ENCODE results near the gene TNFRSF21. TPM values are rescaled to one million over a fixed set of nuclear protein-coding genes. Genes with fewer than 3 reads are reported as not detected.
A peak's percentile ranks its signal among the peaks of the same experiment; 100 is the strongest.
"Not testable (repeated sequence)": the region's sequence is repeated elsewhere in the genome, so short reads cannot be mapped to it uniquely, and the experiment has no call there.

Gene TNFRSF21
- total and polyA plus RNA-seq, 5 donors = 4.5 to 9.1 (median 5.6) TPM

DNA sequence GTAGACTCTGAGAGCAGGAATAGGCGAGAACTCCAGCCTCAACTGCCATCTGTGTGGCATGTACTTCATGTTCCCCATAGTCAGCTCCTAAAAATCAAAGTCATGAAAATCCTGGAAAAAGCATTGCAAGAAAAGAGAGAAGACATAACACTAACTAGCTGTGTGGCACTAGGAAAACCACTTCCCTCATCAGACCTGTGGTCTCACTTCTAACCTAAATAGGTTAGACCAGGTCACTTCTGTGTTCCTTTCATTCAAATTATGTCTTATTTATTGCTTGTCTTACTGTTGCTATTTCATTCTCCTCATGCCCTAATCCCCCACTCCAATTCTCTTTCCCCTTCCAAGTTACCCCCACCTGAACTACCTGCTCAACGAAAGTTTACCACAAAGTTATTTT, 70.2 kb downstream of the TNFRSF21 start:
- intact Hi-C loops (cut with DNase I) = loop anchor here in 1 of 4 donors (5.0 kb wide), 1 partner anchor 142 kb away; no protein-coding TSS in a partner anchor
- H3K27me3 ChIP-seq (ENCODE audit: control insufficient read depth, insufficient read depth) = no peaks in the 10 kb centered on the region
- H3K4me3 ChIP-seq (ENCODE audit: low read length) = no peak overlapping the region
- no peaks in the 10 kb centered on the region for H3K9me3 ChIP-seq (ENCODE audit: control insufficient read depth, low read length)
- WGBS = 89% methylated on average over 2 of the region's 2 CpGs
- H3K27ac ChIP-seq (ENCODE audit: low read length) = no peak overlapping the region
- peaks cover 3% of the 10 kb centered on the region for H3K4me1 ChIP-seq (ENCODE audit: control insufficient read depth, insufficient read depth, low read length)
- DNase-seq (no peak), ATAC-seq (no peak)

DNA sequence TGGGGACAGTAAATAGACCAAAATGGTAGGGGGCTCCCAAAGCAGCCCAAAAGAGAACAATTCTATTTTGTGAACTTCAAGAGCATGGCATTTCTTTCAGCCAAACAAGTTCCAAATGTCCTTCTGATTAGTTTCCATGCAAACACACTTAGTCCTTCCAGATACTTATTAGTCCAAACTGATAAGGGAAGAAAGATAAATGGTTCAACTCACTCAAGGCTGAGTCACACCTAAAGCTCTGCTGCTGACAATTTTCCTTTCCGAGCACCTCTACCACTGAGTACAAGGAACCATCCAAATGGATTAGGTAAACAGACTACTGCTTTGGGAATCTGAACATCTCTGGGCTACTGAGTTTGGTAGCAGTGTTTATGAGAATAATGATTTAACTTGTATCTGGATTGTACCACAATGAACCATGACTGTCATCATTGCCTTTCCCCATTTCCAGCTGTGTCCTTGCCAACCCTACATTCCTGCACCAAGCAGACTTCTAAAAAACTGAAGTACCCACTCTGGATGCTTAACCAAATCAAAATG, 71.2 kb downstream of the TNFRSF21 start:
- no peaks in the 10 kb centered on the region for H3K9me3 ChIP-seq (ENCODE audit: control insufficient read depth, low read length)
- ATAC-seq (no peak), DNase-seq (no peak)
- no peak overlapping the region for H3K4me3 ChIP-seq (ENCODE audit: low read length)
- 66% methylated on average over 1 of the region's 1 CpG for WGBS
- H3K27ac ChIP-seq (ENCODE audit: low read length) = no peak overlapping the region
- H3K27me3 ChIP-seq (ENCODE audit: control insufficient read depth, insufficient read depth) = no peaks in the 10 kb centered on the region
- H3K4me1 ChIP-seq (ENCODE audit: control insufficient read depth, insufficient read depth, low read length) = peaks cover 3% of the 10 kb centered on the region
- intact Hi-C loops (cut with DNase I) = loop anchor here in 1 of 4 donors (5.0 kb wide), 1 partner anchor 141 kb away; no protein-coding TSS in a partner anchor

DNA sequence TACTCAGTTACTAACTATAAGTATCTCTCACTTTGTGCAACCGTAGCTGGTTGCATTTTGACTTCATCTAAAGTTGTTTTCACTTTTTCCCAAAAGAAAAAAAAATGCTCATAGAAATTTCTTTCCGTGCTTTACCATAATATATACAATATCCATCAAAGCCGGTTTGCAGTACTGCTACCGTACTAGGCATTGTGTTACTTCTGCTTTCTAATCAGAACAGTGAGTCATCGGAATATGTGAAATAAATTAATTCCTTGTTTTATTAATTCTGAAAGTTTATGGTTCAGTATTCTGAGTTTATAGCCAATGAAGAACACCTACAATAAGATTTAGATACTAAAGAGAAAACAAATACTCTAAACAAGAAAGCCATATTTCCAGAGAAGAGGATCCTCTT, 72.5 kb downstream of the TNFRSF21 start:
- Histone ChIP-seq H3K27ac (ENCODE audit: low read length) (no peak overlapping the region), H3K27me3 (ENCODE audit: control insufficient read depth, insufficient read depth) (no peaks in the 10 kb centered on the region), H3K4me3 (ENCODE audit: low read length) (no peak overlapping the region), H3K4me1 (ENCODE audit: control insufficient read depth, insufficient read depth, low read length) (peaks cover 3% of the 10 kb centered on the region), H3K9me3 (ENCODE audit: control insufficient read depth, low read length) (no peaks in the 10 kb centered on the region)
- no peak for DNase-seq
- WGBS = 89% methylated on average over 5 of the region's 5 CpGs
- no peak for ATAC-seq
- intact Hi-C loops (cut with DNase I) = loop anchor here in 1 of 4 donors (5.0 kb wide), 1 partner anchor 140 kb away; no protein-coding TSS in a partner anchor

GRCh38 chr6:47235964-47236760, 73.5 kb downstream of the TNFRSF21 start:
- intact Hi-C loops (cut with DNase I) = loop anchor here in 1 of 4 donors (5.0 kb wide), 1 partner anchor 139 kb away; no protein-coding TSS in a partner anchor
- H3K9me3 ChIP-seq (ENCODE audit: control insufficient read depth, low read length) = no peaks in the 10 kb centered on the region
- H3K4me3 ChIP-seq (ENCODE audit: low read length) = no peak overlapping the region
- DNase-seq (peak in 2 of 3 donors; percentile 46 to 62), ATAC-seq (peak; percentile 59 to 82)
- H3K4me1 ChIP-seq (ENCODE audit: control insufficient read depth, insufficient read depth, low read length) = peaks cover 3% of the 10 kb centered on the region
- no peak overlapping the region for H3K27ac ChIP-seq (ENCODE audit: low read length)
- WGBS = 53% methylated on average over 8 of the region's 8 CpGs
- H3K27me3 ChIP-seq (ENCODE audit: control insufficient read depth, insufficient read depth) = no peaks in the 10 kb centered on the region

DNA sequence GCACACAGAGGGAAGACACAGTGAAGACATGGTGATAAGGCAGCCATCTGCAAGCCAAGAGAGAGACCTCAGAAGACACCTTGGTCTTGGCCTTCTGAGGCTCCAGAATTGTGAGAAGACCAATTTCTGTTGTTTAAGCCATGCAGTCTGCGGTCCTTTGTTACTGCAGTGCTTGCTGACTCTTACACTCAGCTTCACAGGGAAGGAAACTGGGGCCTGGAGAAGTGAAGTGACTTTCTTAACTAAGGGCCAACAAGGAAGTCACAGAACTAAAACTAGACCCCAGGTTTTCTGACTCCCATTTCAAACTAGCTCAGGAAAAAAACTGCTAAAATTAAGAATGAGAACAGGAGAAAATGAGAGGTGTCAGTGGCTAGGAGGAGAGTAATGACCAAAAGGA, 74.3 kb downstream of the TNFRSF21 start:
- H3K4me3 ChIP-seq (ENCODE audit: low read length) = no peak overlapping the region
- no peaks in the 10 kb centered on the region for H3K27me3 ChIP-seq (ENCODE audit: control insufficient read depth, insufficient read depth)
- 95% methylated on average over 1 of the region's 1 CpG for WGBS
- ATAC-seq (no peak), DNase-seq (no peak)
- no peak overlapping the region for H3K27ac ChIP-seq (ENCODE audit: low read length)
- H3K4me1 ChIP-seq (ENCODE audit: control insufficient read depth, insufficient read depth, low read length) = peaks cover 3% of the 10 kb centered on the region
- intact Hi-C loops (cut with DNase I) = loop anchor here in 1 of 4 donors (5.0 kb wide), 1 partner anchor 138 kb away; no protein-coding TSS in a partner anchor
- H3K9me3 ChIP-seq (ENCODE audit: control insufficient read depth, low read length) = no peaks in the 10 kb centered on the region

GRCh38 chr6:47234266-47234933, 75.3 kb downstream of the TNFRSF21 start:
- DNase-seq (no peak), ATAC-seq (no peak)
- H3K27me3 ChIP-seq (ENCODE audit: control insufficient read depth, insufficient read depth) = no peaks in the 10 kb centered on the region
- H3K4me1 ChIP-seq (ENCODE audit: control insufficient read depth, insufficient read depth, low read length) = peaks cover 3% of the 10 kb centered on the region
- no peaks in the 10 kb centered on the region for H3K9me3 ChIP-seq (ENCODE audit: control insufficient read depth, low read length)
- WGBS = 96% methylated on average over 30 of the region's 30 CpGs
- H3K4me3 ChIP-seq (ENCODE audit: low read length) = no peak overlapping the region
- H3K27ac ChIP-seq (ENCODE audit: low read length) = no peak overlapping the region
- intact Hi-C loops (cut with DNase I) = no loop called here

- H3K4me3 ChIP-seq (ENCODE audit: low read length) = no peak overlapping the region
- H3K27ac ChIP-seq (ENCODE audit: low read length) = no peak overlapping the region
- DNase-seq (no peak), ATAC-seq (no peak)
- H3K4me1 ChIP-seq (ENCODE audit: control insufficient read depth, insufficient read depth, low read length) = peaks cover 3% of the 10 kb centered on the region
- 85% methylated on average over 4 of the region's 4 CpGs for WGBS
- intact Hi-C loops (cut with DNase I) = no loop called here
- H3K9me3 ChIP-seq (ENCODE audit: control insufficient read depth, low read length) = no peaks in the 10 kb centered on the region
- no peaks in the 10 kb centered on the region for H3K27me3 ChIP-seq (ENCODE audit: control insufficient read depth, insufficient read depth)
Observed at GRCh38 chr6:47231151-47231550, 78.6 kb downstream of the TNFRSF21 start.

GRCh38 chr6:47230579-47230978, 79.1 kb downstream of the TNFRSF21 start:
- no peak for ATAC-seq
- intact Hi-C loops (cut with DNase I) = no loop called here
- Histone ChIP-seq H3K4me1 (ENCODE audit: control insufficient read depth, insufficient read depth, low read length) (no peaks in the 10 kb centered on the region), H3K9me3 (ENCODE audit: control insufficient read depth, low read length) (no peaks in the 10 kb centered on the region), H3K4me3 (ENCODE audit: low read length) (no peak overlapping the region), H3K27me3 (ENCODE audit: control insufficient read depth, insufficient read depth) (no peaks in the 10 kb centered on the region), H3K27ac (ENCODE audit: low read length) (no peak overlapping the region)
- no peak for DNase-seq
- 76% methylated on average over 6 of the region's 6 CpGs for WGBS

- intact Hi-C loops (cut with DNase I) = no loop called here
- WGBS = 93% methylated on average over 7 of the region's 7 CpGs
- H3K4me1 ChIP-seq (ENCODE audit: control insufficient read depth, insufficient read depth, low read length) = no peaks in the 10 kb centered on the region
- ATAC-seq (no peak), DNase-seq (no peak)
- no peak overlapping the region for H3K4me3 ChIP-seq (ENCODE audit: low read length)
- no peaks in the 10 kb centered on the region for H3K9me3 ChIP-seq (ENCODE audit: control insufficient read depth, low read length)
- H3K27ac ChIP-seq (ENCODE audit: low read length) = no peak overlapping the region
- H3K27me3 ChIP-seq (ENCODE audit: control insufficient read depth, insufficient read depth) = no peaks in the 10 kb centered on the region
Observed at GRCh38 chr6:47229255-47229654, 80.5 kb downstream of the TNFRSF21 start.

- whole genome bisulfite sequencing = 94% methylated on average over 3 of the region's 3 CpGs
- H3K9me3 ChIP-seq (ENCODE audit: control insufficient read depth, low read length); H3K4me1 ChIP-seq (ENCODE audit: control insufficient read depth, insufficient read depth, low read length); H3K27ac ChIP-seq (ENCODE audit: low read length); ATAC-seq; H3K4me3 ChIP-seq (ENCODE audit: low read length); H3K27me3 ChIP-seq (ENCODE audit: control insufficient read depth, insufficient read depth); intact Hi-C loops (cut with DNase I); DNase-seq: not testable (repeated sequence)
Observed at GRCh38 chr6:47228093-47228492, 81.6 kb downstream of the TNFRSF21 start.

- intact Hi-C loops (cut with DNase I); DNase-seq; H3K9me3 ChIP-seq (ENCODE audit: control insufficient read depth, low read length); H3K27ac ChIP-seq (ENCODE audit: low read length); H3K4me3 ChIP-seq (ENCODE audit: low read length); ATAC-seq; H3K27me3 ChIP-seq (ENCODE audit: control insufficient read depth, insufficient read depth); H3K4me1 ChIP-seq (ENCODE audit: control insufficient read depth, insufficient read depth, low read length): not testable (repeated sequence)
Observed at GRCh38 chr6:47223251-47223650, 86.5 kb downstream of the TNFRSF21 start.
